Adipose tissue (tissue), 3 donors: ENCODE data around the gene MFAP4. TPM values are rescaled to one million over a fixed set of nuclear protein-coding genes. Genes with fewer than 3 reads are reported as not detected.

Experiments
- polyA plus RNA-seq, 3 donors: library from polyadenylated mRNA; stranded (reverse); fragments of 200-250 nt; gene quantifications; one replicate each; pipeline ENCODE4 v1.2.3, GENCODE V29; 2013
- donor health status: healthy with polysubstance abuse.
- donor health status: Bipolar disorder and iron deficiency.
- donor health status: healthy.

Gene MFAP4
- polyA plus RNA-seq, 3 donors: 8.8 to 117 (median 67.7) TPM

Other genes with a start within 250 kb of the MFAP4 start
- gene EPN2, start 149.8 kb downstream of the MFAP4 start, polyA plus RNA-seq: 10 to 100 TPM in 2 of 3 donors, 1 to 10 TPM in 1; 8.7 to 27.0 (median 14.2) TPM
- gene B9D1, start 24.5 kb downstream of the MFAP4 start, polyA plus RNA-seq: 10 to 100 TPM in 1 of 3 donors, 1 to 10 TPM in 2; 8.1 to 10.6 (median 8.8) TPM
- gene MAPK7, start 8.7 kb downstream of the MFAP4 start, polyA plus RNA-seq: 10 to 100 TPM in 2 of 3 donors, 1 to 10 TPM in 1; 4.7 to 21.5 (median 12.9) TPM
- gene RNF112, start 24.0 kb upstream of the MFAP4 start, polyA plus RNA-seq: 1 to 10 TPM in 1 of 3 donors, under 1 TPM in 2; 0.54 to 3.6 (median 0.84) TPM
- gene SLC47A1, start 146.7 kb upstream of the MFAP4 start, polyA plus RNA-seq: 1 to 10 TPM in 1 of 3 donors, under 1 TPM in 2; 0.22 to 1.0 (median 0.36) TPM